ENCODE data around the gene FAM187B.

Gene FAM187B

GRCh38 chr19:35195830-35196229, 32.7 kb downstream of the FAM187B start:
- no peaks in the 10 kb centered on the region for H3K36me3 ChIP-seq (replicated peaks in 1 of 2; ENCODE audit: control insufficient read depth in 2 of 2, insufficient read depth in 2 of 2, low read length in 2 of 2)
- H2BK15ac ChIP-seq (ENCODE audit: low read length) = no peak overlapping the region
- H3K27ac ChIP-seq (replicated peaks; ENCODE audit: low read length) = no peak overlapping the region
- no peak overlapping the region for H3K9ac ChIP-seq (ENCODE audit: low read depth, low read length, poor library complexity)
- H3K4me2 ChIP-seq (ENCODE audit: insufficient read depth, low read length, poor library complexity, severe bottlenecking) = no peak overlapping the region
- H3K4ac ChIP-seq (ENCODE audit: low read length) = no peak overlapping the region
- H3K4me3 ChIP-seq (ENCODE audit: low read length in 2 of 2) = no peak overlapping the region
- H3K79me1 ChIP-seq (ENCODE audit: low read depth, low read length) = no peaks in the 10 kb centered on the region
- no peak overlapping the region for H2BK5ac ChIP-seq (ENCODE audit: low read length)
- H2BK12ac ChIP-seq (ENCODE audit: low read length) = no peak overlapping the region
- H2AK5ac ChIP-seq (ENCODE audit: low read depth, low read length) = no peak overlapping the region
- no peak overlapping the region for H4K8ac ChIP-seq (ENCODE audit: low read depth, low read length)
- H3K18ac ChIP-seq (ENCODE audit: low read length) = no peak overlapping the region
- no CpG with 5 or more reads among the region's 2 CpGs for WGBS, 2 donors (ENCODE audit: extremely low coverage in 2 of 2, insufficient read length in 2 of 2, insufficient replicate concordance in 1 of 2)
- H2BK120ac ChIP-seq (ENCODE audit: low read depth, low read length) = no peak overlapping the region
- H3K4me1 ChIP-seq (ENCODE audit: control insufficient read depth in 2 of 2, insufficient read depth in 1 of 2, low read depth in 1 of 2, low read length in 2 of 2) = no peaks in the 10 kb centered on the region
- no peak for DNase-seq (ENCODE audit: low spot score)
- no peak overlapping the region for H3K14ac ChIP-seq (ENCODE audit: low read length)
- no peaks in the 10 kb centered on the region for H3K27me3 ChIP-seq (ENCODE audit: control insufficient read depth in 3 of 3, insufficient read depth in 3 of 3, low read depth in 1 of 3, low read length in 3 of 3)
- no peak overlapping the region for H2AFZ ChIP-seq (ENCODE audit: low read length)
- H4K91ac ChIP-seq (ENCODE audit: low read depth, low read length, poor library complexity) = no peak overlapping the region
- no peaks in the 10 kb centered on the region for H3K9me3 ChIP-seq (replicated peaks in 1 of 2; ENCODE audit: control insufficient read depth in 2 of 2, insufficient read depth in 1 of 2, low read depth in 1 of 2, low read length in 2 of 2)
- no peak overlapping the region for H3K23ac ChIP-seq (ENCODE audit: low read depth, low read length, poor library complexity)

DNA sequence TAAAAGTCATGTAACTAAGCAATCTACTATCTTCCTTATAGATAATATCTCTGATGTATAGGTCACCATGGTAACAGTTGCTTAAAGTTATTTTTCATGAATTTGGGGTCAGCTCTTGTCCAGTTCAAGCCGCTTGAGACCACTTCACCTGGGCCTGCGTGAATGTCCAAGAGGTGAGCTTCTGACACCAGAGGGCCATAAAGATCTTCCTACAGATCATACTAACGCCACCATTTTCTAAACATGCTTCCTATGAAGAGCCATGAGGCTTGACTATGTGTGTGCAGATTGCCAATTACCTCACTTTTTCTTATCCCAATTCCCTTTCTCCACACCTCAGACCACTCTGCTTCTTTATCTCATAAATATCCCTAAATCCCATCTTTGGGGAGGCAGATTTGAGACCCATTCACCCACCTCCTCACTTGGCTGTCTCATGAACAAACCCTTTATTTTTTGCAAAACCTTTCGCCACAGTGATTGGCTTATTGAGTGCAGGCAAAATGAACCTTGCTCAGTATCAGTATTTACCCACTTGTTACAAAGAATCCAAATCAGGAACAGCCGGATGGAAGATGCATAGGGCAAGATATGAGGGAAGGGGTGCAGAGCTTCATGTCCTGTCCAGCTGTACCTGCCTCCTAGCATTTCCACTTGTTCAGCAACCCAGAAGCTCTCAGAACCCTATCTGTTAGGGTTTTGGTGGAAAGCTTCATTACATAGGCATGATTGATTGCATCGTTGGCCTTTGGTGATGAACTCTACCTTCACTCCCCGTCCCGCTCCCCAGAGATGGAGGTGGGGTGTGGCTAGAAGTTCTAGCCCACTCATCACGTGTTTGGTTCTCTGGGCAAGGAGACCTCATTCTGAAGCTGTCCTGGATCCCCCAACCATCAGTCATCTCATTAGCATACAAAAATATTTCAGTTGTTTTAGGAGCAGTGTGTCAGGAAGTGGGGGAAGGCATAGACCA, 34.2 kb downstream of the FAM187B start:
- no CpG with 5 or more reads among the region's 9 CpGs for WGBS, 2 donors (ENCODE audit: extremely low coverage in 2 of 2, insufficient read length in 2 of 2, insufficient replicate concordance in 1 of 2)
- Histone ChIP-seq H3K14ac (ENCODE audit: low read length) (no peak overlapping the region), H3K79me1 (ENCODE audit: low read depth, low read length) (no peaks in the 10 kb centered on the region), H3K9ac (ENCODE audit: low read depth, low read length, poor library complexity) (no peak overlapping the region), H2BK12ac (ENCODE audit: low read length) (no peak overlapping the region), H2BK15ac (ENCODE audit: low read length) (no peak overlapping the region), H2BK120ac (ENCODE audit: low read depth, low read length) (no peak overlapping the region), H3K36me3 (replicated peaks in 1 of 2; ENCODE audit: control insufficient read depth in 2 of 2, insufficient read depth in 2 of 2, low read length in 2 of 2) (no peaks in the 10 kb centered on the region), H4K8ac (ENCODE audit: low read depth, low read length) (no peak overlapping the region), H2AK5ac (ENCODE audit: low read depth, low read length) (no peak overlapping the region), H3K27me3 (ENCODE audit: control insufficient read depth in 3 of 3, insufficient read depth in 3 of 3, low read depth in 1 of 3, low read length in 3 of 3) (no peaks in the 10 kb centered on the region), H2BK5ac (ENCODE audit: low read length) (no peak overlapping the region), H3K4me1 (ENCODE audit: control insufficient read depth in 2 of 2, insufficient read depth in 1 of 2, low read depth in 1 of 2, low read length in 2 of 2) (no peaks in the 10 kb centered on the region), H3K4ac (ENCODE audit: low read length) (no peak overlapping the region), H3K9me3 (replicated peaks in 1 of 2; ENCODE audit: control insufficient read depth in 2 of 2, insufficient read depth in 1 of 2, low read depth in 1 of 2, low read length in 2 of 2) (no peaks in the 10 kb centered on the region), H3K18ac (ENCODE audit: low read length) (no peak overlapping the region), H3K4me2 (ENCODE audit: insufficient read depth, low read length, poor library complexity, severe bottlenecking) (no peak overlapping the region), H3K4me3 (ENCODE audit: low read length in 2 of 2) (no peak overlapping the region), H4K91ac (ENCODE audit: low read depth, low read length, poor library complexity) (no peak overlapping the region), H3K23ac (ENCODE audit: low read depth, low read length, poor library complexity) (no peak overlapping the region), H3K27ac (replicated peaks; ENCODE audit: low read length) (no peak overlapping the region), H2AFZ (ENCODE audit: low read length) (no peak overlapping the region)
- DNase-seq (ENCODE audit: low spot score) = no peak

DNA sequence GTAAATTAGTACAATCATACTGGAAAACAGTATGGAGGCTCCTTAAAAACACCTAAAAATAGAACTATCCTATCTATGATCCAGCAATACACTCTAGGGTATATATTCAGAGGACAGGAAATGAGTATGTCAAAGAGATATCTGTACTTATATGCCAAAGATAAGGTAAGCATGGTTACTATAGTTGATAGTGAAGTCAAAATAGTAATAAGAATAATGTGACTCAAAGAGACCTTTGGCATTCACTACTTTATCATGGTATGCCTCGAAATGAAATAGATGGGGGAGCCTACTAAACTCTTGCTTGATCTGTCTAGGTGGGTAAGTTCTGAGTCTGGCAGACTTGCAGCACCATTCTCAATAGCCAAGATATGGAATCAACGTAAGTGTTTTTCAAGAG, 43.7 kb downstream of the FAM187B start:
- no peak overlapping the region for H4K8ac ChIP-seq (ENCODE audit: low read depth, low read length)
- H3K27ac ChIP-seq (replicated peaks; ENCODE audit: low read length) = no peak overlapping the region
- no peak overlapping the region for H3K18ac ChIP-seq (ENCODE audit: low read length)
- H3K9me3 ChIP-seq (replicated peaks in 1 of 2; ENCODE audit: control insufficient read depth in 2 of 2, insufficient read depth in 1 of 2, low read depth in 1 of 2, low read length in 2 of 2) = no peaks in the 10 kb centered on the region
- H3K9ac ChIP-seq (ENCODE audit: low read depth, low read length, poor library complexity) = no peak overlapping the region
- no peak overlapping the region for H2BK5ac ChIP-seq (ENCODE audit: low read length)
- H3K79me1 ChIP-seq (ENCODE audit: low read depth, low read length) = no peaks in the 10 kb centered on the region
- no peaks in the 10 kb centered on the region for H3K36me3 ChIP-seq (replicated peaks in 1 of 2; ENCODE audit: control insufficient read depth in 2 of 2, insufficient read depth in 2 of 2, low read length in 2 of 2)
- no peak overlapping the region for H2BK12ac ChIP-seq (ENCODE audit: low read length)
- no peaks in the 10 kb centered on the region for H3K27me3 ChIP-seq (ENCODE audit: control insufficient read depth in 3 of 3, insufficient read depth in 3 of 3, low read depth in 1 of 3, low read length in 3 of 3)
- H2BK15ac ChIP-seq (ENCODE audit: low read length) = no peak overlapping the region
- no peak overlapping the region for H2BK120ac ChIP-seq (ENCODE audit: low read depth, low read length)
- H3K14ac ChIP-seq (ENCODE audit: low read length) = no peak overlapping the region
- H2AFZ ChIP-seq (ENCODE audit: low read length) = no peak overlapping the region
- no peak overlapping the region for H3K4me3 ChIP-seq (ENCODE audit: low read length in 2 of 2)
- H3K23ac ChIP-seq (ENCODE audit: low read depth, low read length, poor library complexity) = no peak overlapping the region
- no CpG with 5 or more reads among the region's 2 CpGs for WGBS, 2 donors (ENCODE audit: extremely low coverage in 2 of 2, insufficient read length in 2 of 2, insufficient replicate concordance in 1 of 2)
- no peaks in the 10 kb centered on the region for H3K4me1 ChIP-seq (ENCODE audit: control insufficient read depth in 2 of 2, insufficient read depth in 1 of 2, low read depth in 1 of 2, low read length in 2 of 2)
- H3K4me2 ChIP-seq (ENCODE audit: insufficient read depth, low read length, poor library complexity, severe bottlenecking) = no peak overlapping the region
- no peak overlapping the region for H3K4ac ChIP-seq (ENCODE audit: low read length)
- DNase-seq (ENCODE audit: low spot score) = no peak
- no peak overlapping the region for H2AK5ac ChIP-seq (ENCODE audit: low read depth, low read length)
- H4K91ac ChIP-seq (ENCODE audit: low read depth, low read length, poor library complexity) = no peak overlapping the region

DNA sequence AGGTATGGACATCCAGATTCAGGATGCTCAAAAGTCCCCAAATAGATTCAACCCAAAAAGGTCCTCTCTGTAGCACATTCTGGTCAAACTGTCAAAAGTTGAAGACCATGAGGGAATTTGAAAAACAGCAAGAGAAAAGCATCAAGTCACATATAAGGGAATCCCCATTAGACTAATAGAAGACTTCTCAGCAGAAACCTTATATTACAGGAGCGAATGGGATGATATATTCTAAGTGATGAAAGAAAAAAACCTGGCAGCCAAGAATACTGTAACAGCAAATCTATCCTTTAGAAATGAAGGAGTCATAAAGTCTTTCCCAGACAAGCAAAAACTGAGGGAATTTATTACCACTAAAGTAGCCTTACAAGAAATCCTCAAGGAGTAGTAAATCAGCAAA, 44.3 kb downstream of the FAM187B start:
- Histone ChIP-seq H3K18ac (ENCODE audit: low read length) (no peak overlapping the region), H3K4ac (ENCODE audit: low read length) (no peak overlapping the region), H3K79me1 (ENCODE audit: low read depth, low read length) (no peaks in the 10 kb centered on the region), H3K14ac (ENCODE audit: low read length) (no peak overlapping the region), H2BK12ac (ENCODE audit: low read length) (no peak overlapping the region), H2BK120ac (ENCODE audit: low read depth, low read length) (no peak overlapping the region), H4K91ac (ENCODE audit: low read depth, low read length, poor library complexity) (no peak overlapping the region), H2AFZ (ENCODE audit: low read length) (no peak overlapping the region), H3K36me3 (replicated peaks in 1 of 2; ENCODE audit: control insufficient read depth in 2 of 2, insufficient read depth in 2 of 2, low read length in 2 of 2) (no peaks in the 10 kb centered on the region), H3K4me3 (ENCODE audit: low read length in 2 of 2) (no peak overlapping the region), H3K9me3 (replicated peaks in 1 of 2; ENCODE audit: control insufficient read depth in 2 of 2, insufficient read depth in 1 of 2, low read depth in 1 of 2, low read length in 2 of 2) (no peaks in the 10 kb centered on the region), H3K4me1 (ENCODE audit: control insufficient read depth in 2 of 2, insufficient read depth in 1 of 2, low read depth in 1 of 2, low read length in 2 of 2) (no peaks in the 10 kb centered on the region), H4K8ac (ENCODE audit: low read depth, low read length) (no peak overlapping the region), H3K27ac (replicated peaks; ENCODE audit: low read length) (no peak overlapping the region), H3K27me3 (ENCODE audit: control insufficient read depth in 3 of 3, insufficient read depth in 3 of 3, low read depth in 1 of 3, low read length in 3 of 3) (no peaks in the 10 kb centered on the region), H3K9ac (ENCODE audit: low read depth, low read length, poor library complexity) (no peak overlapping the region), H3K4me2 (ENCODE audit: insufficient read depth, low read length, poor library complexity, severe bottlenecking) (no peak overlapping the region), H2BK5ac (ENCODE audit: low read length) (no peak overlapping the region), H2BK15ac (ENCODE audit: low read length) (no peak overlapping the region), H3K23ac (ENCODE audit: low read depth, low read length, poor library complexity) (no peak overlapping the region), H2AK5ac (ENCODE audit: low read depth, low read length) (no peak overlapping the region)
- no peak for DNase-seq (ENCODE audit: low spot score)
- no CpG with 5 or more reads among the region's 1 CpG for WGBS, 2 donors (ENCODE audit: extremely low coverage in 2 of 2, insufficient read length in 2 of 2, insufficient replicate concordance in 1 of 2)
